ENCODE measurements around the gene TXNDC2.

GRCh38 chr18:9913526-9914333, 28.0 kb downstream of the TXNDC2 start, which contains the start of gene VAPA:
- TF ChIP-seq CTCF (IDR thresholded peaks at IDR 0.05), result no peak
- peak; percentile 99 for TF ChIP-seq POLR2AphosphoS5 (IDR thresholded peaks at IDR 0.05)
- peak; percentile 97 to 98 for TF ChIP-seq POLR2A (IDR thresholded peaks at IDR 0.05)
- no peak for TF ChIP-seq EP300 (IDR thresholded peaks at IDR 0.05)
